ENCODE results near the gene IVNS1ABP. TPM values are rescaled to one million over a fixed set of nuclear protein-coding genes. Genes with fewer than 3 reads are reported as not detected.

Gene IVNS1ABP
- polyA plus RNA-seq, 2 of the 4 experiments (the other 2 are of a cell fraction), result 71.4 to 72.0 TPM

- peak overlapping the region; percentile 87 to 94; a peak in 5 of 6 replicates for H3K27ac ChIP-seq
- TF ChIP-seq EP300 (IDR thresholded peaks at IDR 0.05) (no peak), GATA3 (IDR thresholded peaks at IDR 0.05; ENCODE audit: borderline replicate concordance) (no peak), ZC3H11A (IDR thresholded peaks at IDR 0.05) (no peak), CBX8 (IDR thresholded peaks at IDR 0.05) (no peak), NR3C1 (IDR thresholded peaks at IDR 0.05) (no peak), ZSCAN20 (CRISPR knock-in tag; IDR thresholded peaks at IDR 0.05) (no peak), PHF8 (IDR thresholded peaks at IDR 0.05; ENCODE audit: borderline replicate concordance, low read depth) (no peak), KDM5A (IDR thresholded peaks at IDR 0.05) (no peak), ZFP36 (IDR thresholded peaks at IDR 0.05; ENCODE audit: borderline replicate concordance, partially characterized antibody) (no peak), TP53 (CRISPR knock-in tag; IDR thresholded peaks at IDR 0.05) (no peak), CHD4 (IDR thresholded peaks at IDR 0.05; ENCODE audit: borderline replicate concordance) (no peak), TFCP2L1 (CRISPR knock-in tag; IDR thresholded peaks at IDR 0.05) (no peak), SREBF2 (IDR thresholded peaks at IDR 0.05) (no peak)
Observed at GRCh38 chr1:185318431-185319138, 1.5 kb upstream of the IVNS1ABP start.

GRCh38 chr1:185317886-185318310, 855 bp upstream of the IVNS1ABP start:
- 60% methylated on average over 11 of the region's 11 CpGs for WGBS (ENCODE audit: missing lambda C conversion rate)
- H3K9me3 ChIP-seq, result no peaks in the 10 kb centered on the region

More at GRCh38 chr1:185318431-185319138, 1.5 kb upstream of the IVNS1ABP start:
- Histone ChIP-seq H3K4me1 (peaks cover 35% of the 10 kb centered on the region), H3K9me3 (no peaks in the 10 kb centered on the region), H3K4me2 (peak overlapping the region; percentile 80), H3K4me3 (no peak overlapping the region; the same call in 2 of the 3 replicates)
- FAIRE-seq (no peak), ATAC-seq (no peak), DNase-seq (ENCODE audit: low read depth in 1 of 2, low spot score in 1 of 2) (no peak)
- 88% methylated on average over 10 of the region's 10 CpGs for WGBS (ENCODE audit: missing lambda C conversion rate)
- POLR2A ChIA-PET, result interaction anchor here (0.6 to 2.2 kb wide), 4 partner anchors 26 to 327 kb away, joined by 3 to 23 read pairs (median 12); no protein-coding TSS in a partner anchor
- CTCF ChIA-PET, result interaction anchor here (0.7 to 4.9 kb wide), 12 partner anchors 10 to 401 kb away, joined by 3 to 30 read pairs (median 4); no protein-coding TSS in a partner anchor

GRCh38 chr1:185316163-185317033, 645 bp downstream of the IVNS1ABP start:
- peak; percentile 58 to 88 for DNase-seq (ENCODE audit: low read depth in 1 of 2, low spot score in 1 of 2)
- peak overlapping the region; percentile 89 for H3K4me3 ChIP-seq
- FAIRE-seq, result no peak
- peak; percentile 77 to 85 for ATAC-seq
- H3K4me2 ChIP-seq, result peak overlapping the region; percentile 83
- H3K9me3 ChIP-seq, result no peaks in the 10 kb centered on the region
- H3K27ac ChIP-seq, result peak overlapping the region; percentile 77 to 94
- ChIA-PET CTCF (interaction anchor here (0.6 to 4.9 kb wide), 18 partner anchors 9 to 404 kb away, joined by 3 to 30 read pairs (median 5); no protein-coding TSS in a partner anchor), POLR2A (interaction anchor here (0.6 to 2.2 kb wide), 16 partner anchors 35 to 378 kb away, joined by 3 to 23 read pairs (median 4); partner anchors contain the start of gene SWT1)
- peaks cover 55% of the 10 kb centered on the region for H3K4me1 ChIP-seq
- WGBS (ENCODE audit: missing lambda C conversion rate), result 2% methylated on average over 33 of the region's 88 CpGs
- no peak for TF ChIP-seq SMC3 (IDR thresholded peaks at IDR 0.05)
- no peak for TF ChIP-seq CHD2 (IDR thresholded peaks at IDR 0.05; ENCODE audit: low read length, partially characterized antibody)
- peak; percentile 66; the same call in 1 of the 2 replicates for TF ChIP-seq MYC (IDR thresholded peaks at IDR 0.05; ENCODE audit: borderline replicate concordance, low read length)
- TF ChIP-seq FOXS1 (CRISPR knock-in tag; IDR thresholded peaks at IDR 0.05), result no peak
- TF ChIP-seq MAFK (IDR thresholded peaks at IDR 0.05; ENCODE audit: partially characterized antibody), result no peak
- TF ChIP-seq ZSCAN20 (CRISPR knock-in tag; IDR thresholded peaks at IDR 0.05), result no peak
- no peak for TF ChIP-seq KDM5A (IDR thresholded peaks at IDR 0.05)
- TF ChIP-seq HOXA7 (CRISPR knock-in tag; IDR thresholded peaks at IDR 0.05), result no peak
- TF ChIP-seq CEBPB (IDR thresholded peaks at IDR 0.05), result no peak
- no peak for TF ChIP-seq ZFP36 (IDR thresholded peaks at IDR 0.05; ENCODE audit: borderline replicate concordance, partially characterized antibody)
- peak; percentile 95 for TF ChIP-seq PBX3 (IDR thresholded peaks at IDR 0.05)
- TF ChIP-seq JUN (IDR thresholded peaks at IDR 0.05), result no peak
- TF ChIP-seq MAZ (IDR thresholded peaks at IDR 0.05; ENCODE audit: borderline replicate concordance, low read depth, low read length), result no peak
- TF ChIP-seq ZNF302 (CRISPR knock-in tag; IDR thresholded peaks at IDR 0.05), result no peak
- no peak for TF ChIP-seq BHLHE40 (IDR thresholded peaks at IDR 0.05; ENCODE audit: low read depth, low read length)
- no peak for TF ChIP-seq USF2 (IDR thresholded peaks at IDR 0.05)
- peak; percentile 69 for TF ChIP-seq MAX (IDR thresholded peaks at IDR 0.05)
- TF ChIP-seq EP300 (IDR thresholded peaks at IDR 0.05), result no peak
- TF ChIP-seq HDAC2 (IDR thresholded peaks at IDR 0.05), result no peak
- TF ChIP-seq POLR2A (IDR thresholded peaks at IDR 0.05; ENCODE audit: low read length), result no peak

More at GRCh38 chr1:185317886-185318310, 855 bp upstream of the IVNS1ABP start:
- peaks cover 40% of the 10 kb centered on the region for H3K4me1 ChIP-seq
- peak; percentile 15 to 42 for DNase-seq (ENCODE audit: low read depth in 1 of 2, low spot score in 1 of 2)
- H3K27ac ChIP-seq, result peak overlapping the region; percentile 87 to 94
- H3K4me3 ChIP-seq, result peak overlapping the region; percentile 89
- ATAC-seq, result peak in 1 of 2 experiments; percentile 9; a peak in 3 of 6 replicates
- ChIA-PET CTCF (interaction anchor here (0.6 to 4.9 kb wide), 18 partner anchors 8 to 402 kb away, joined by 3 to 30 read pairs (median 4); no protein-coding TSS in a partner anchor), POLR2A (interaction anchor here (0.6 to 2.2 kb wide), 5 partner anchors 27 to 328 kb away, joined by 3 to 23 read pairs (median 9); no protein-coding TSS in a partner anchor)
- no peak for FAIRE-seq
- no peak for TF ChIP-seq E2F6 (IDR thresholded peaks at IDR 0.05; ENCODE audit: borderline replicate concordance, low read depth)
- peak overlapping the region; percentile 80 for H3K4me2 ChIP-seq
